GM18520 (cell line): ENCODE measurements around the gene RABL2A.
"Not testable (repeated sequence)": the region's sequence is repeated elsewhere in the genome, so short reads cannot be mapped to it uniquely, and the experiment has no call there.

ENCODE experiments used
- ATAC-seq: cut with Tn5 transposase; IDR thresholded peaks from one replicate; pipeline ENCODE4 v1.9.1; 2021; ENCODE audit not compliant: unreplicated experiment

The RABL2A gene

DNA sequence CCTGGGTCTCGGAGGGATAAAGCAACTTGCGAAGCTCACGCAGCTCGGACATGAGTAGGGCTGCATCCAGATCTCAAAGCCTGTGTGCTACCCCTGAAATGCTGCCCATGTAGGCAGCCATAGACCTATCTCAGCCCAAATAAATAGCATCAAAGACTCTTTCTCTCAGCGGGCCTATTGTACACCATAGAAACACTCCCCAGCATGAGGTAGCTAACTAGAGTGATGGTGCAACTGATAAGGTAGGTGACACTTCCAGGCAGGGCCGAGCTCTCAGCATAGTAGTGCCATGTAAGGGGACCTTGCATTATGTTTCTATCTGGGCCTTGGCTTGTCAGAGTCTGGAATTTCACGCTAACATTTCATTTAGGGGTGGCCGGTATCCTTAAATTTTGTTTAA lies 52.4 kb downstream of the RABL2A start:
- ATAC-seq, result no peak

GRCh38 chr2:113685471-113685870 lies 58.4 kb downstream of the RABL2A start:
- no peak for ATAC-seq

DNA sequence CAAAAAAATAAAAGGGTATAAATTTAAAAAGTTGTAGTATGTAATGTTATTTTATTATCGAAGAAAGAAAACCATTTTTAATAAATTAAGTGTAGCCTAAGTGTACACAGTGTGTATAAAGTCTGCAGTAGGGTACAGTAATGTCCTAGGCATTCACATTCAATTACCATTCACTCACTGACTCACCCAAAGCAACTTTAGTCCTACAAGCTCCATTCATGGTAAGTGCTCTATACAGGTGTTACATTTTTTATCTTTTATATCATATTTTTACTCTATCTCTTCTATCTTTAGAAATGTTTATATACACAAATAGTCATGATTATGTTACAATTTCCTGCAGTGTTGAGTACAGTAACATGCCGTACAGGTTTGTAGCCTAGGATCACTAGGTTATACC lies 59.5 kb downstream of the RABL2A start:
- ATAC-seq, result no peak

GRCh38 chr2:113690871-113691270 lies 63.8 kb downstream of the RABL2A start:
- not testable (repeated sequence) for ATAC-seq
